Measurements from ENCODE around the gene CBX1.

DNA sequence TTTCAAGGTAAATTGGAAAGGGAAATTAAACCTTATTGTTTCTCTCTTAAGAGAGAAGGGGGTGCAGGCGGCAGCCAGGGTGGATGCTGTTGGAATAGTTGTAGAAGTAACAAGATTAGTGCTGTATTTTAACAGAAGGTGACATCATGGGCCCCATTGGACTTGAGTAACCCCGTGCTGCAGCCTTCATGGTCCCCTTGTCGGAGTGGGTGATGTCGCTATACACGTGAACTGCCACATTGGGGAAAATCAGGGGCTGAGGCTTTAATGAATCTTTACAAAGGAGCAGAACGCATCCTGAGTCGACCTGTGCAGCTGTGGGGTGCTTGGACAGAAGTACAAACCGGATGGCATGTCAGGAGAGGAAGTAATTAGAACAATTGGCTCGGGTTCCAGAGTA lies 9.5 kb upstream of the CBX1 start:
- TF ChIP-seq, protein P1, sequence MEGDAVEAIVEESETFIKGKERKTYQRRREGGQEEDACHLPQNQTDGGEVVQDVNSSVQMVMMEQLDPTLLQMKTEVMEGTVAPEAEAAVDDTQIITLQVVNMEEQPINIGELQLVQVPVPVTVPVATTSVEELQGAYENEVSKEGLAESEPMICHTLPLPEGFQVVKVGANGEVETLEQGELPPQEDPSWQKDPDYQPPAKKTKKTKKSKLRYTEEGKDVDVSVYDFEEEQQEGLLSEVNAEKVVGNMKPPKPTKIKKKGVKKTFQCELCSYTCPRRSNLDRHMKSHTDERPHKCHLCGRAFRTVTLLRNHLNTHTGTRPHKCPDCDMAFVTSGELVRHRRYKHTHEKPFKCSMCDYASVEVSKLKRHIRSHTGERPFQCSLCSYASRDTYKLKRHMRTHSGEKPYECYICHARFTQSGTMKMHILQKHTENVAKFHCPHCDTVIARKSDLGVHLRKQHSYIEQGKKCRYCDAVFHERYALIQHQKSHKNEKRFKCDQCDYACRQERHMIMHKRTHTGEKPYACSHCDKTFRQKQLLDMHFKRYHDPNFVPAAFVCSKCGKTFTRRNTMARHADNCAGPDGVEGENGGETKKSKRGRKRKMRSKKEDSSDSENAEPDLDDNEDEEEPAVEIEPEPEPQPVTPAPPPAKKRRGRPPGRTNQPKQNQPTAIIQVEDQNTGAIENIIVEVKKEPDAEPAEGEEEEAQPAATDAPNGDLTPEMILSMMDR (IDR thresholded peaks at IDR 0.05) = no peak
- no peak for TF ChIP-seq POLR2AphosphoS5 (IDR thresholded peaks at IDR 0.05; ENCODE audit: low read depth, low read length)
- no peak for TF ChIP-seq TCF7L2 (IDR thresholded peaks at IDR 0.05; ENCODE audit: low read depth, low read length)
- TF ChIP-seq REST (IDR thresholded peaks at IDR 0.05; ENCODE audit: insufficient read depth in 1 of 2, low read depth in 2 of 2, low read length in 1 of 2) = no peak
